Mesendoderm (in vitro differentiated cells): ENCODE results near the gene AKR7A2.
"Not testable (repeated sequence)": the region's sequence is repeated elsewhere in the genome, so short reads cannot be mapped to it uniquely, and the experiment has no call there.

Experiments used
- DNase-seq: peaks from one replicate; pipeline ENCODE4 v3.0.0; 2013
- H2AK5ac ChIP-seq: 2 replicates; pipeline ENCODE4 v1.6.1; 2013; ENCODE audit warnings: low read length, inconsistent platforms
- H2BK120ac ChIP-seq: 2 replicates; pipeline ENCODE4 v1.6.1; 2013; ENCODE audit warnings: low read depth, mild to moderate bottlenecking, low read length, moderate library complexity, mixed read lengths
- H2BK15ac ChIP-seq: replicated peaks from 2 replicates; pipeline ENCODE4 v1.6.1; 2013; ENCODE audit warnings: low read depth, mild to moderate bottlenecking, moderate library complexity
- H2BK5ac ChIP-seq: 2 replicates; pipeline ENCODE4 v1.6.1; 2013; ENCODE audit warnings: low read length, inconsistent platforms
- H3K18ac ChIP-seq: 2 replicates; pipeline ENCODE4 v1.6.1; 2013; ENCODE audit warnings: mild to moderate bottlenecking, low read length, mixed read lengths
- H3K23ac ChIP-seq: one replicate; pipeline ENCODE4 v1.6.1; 2013; ENCODE audit warnings: low read length
- H3K27ac ChIP-seq: 2 replicates; pipeline ENCODE4 v1.5.1; 2013; ENCODE audit warnings: low read depth, mild to moderate bottlenecking, inconsistent platforms, low read length, moderate library complexity
- H3K27me3 ChIP-seq: 2 replicates; pipeline ENCODE4 v1.6.1; 2013; ENCODE audit warnings: low read length, control low read depth, mild to moderate bottlenecking, inconsistent platforms; ENCODE audit not compliant: insufficient read depth, poor library complexity
- H3K36me3 ChIP-seq: 2 replicates; pipeline ENCODE4 v1.6.1; 2013; ENCODE audit warnings: low read length, inconsistent platforms; ENCODE audit not compliant: control insufficient read depth, insufficient read depth
- H3K4ac ChIP-seq: one replicate; pipeline ENCODE4 v1.6.1; 2013; ENCODE audit warnings: low read depth, mild to moderate bottlenecking, low read length, moderate library complexity
- H3K4me1 ChIP-seq: 2 replicates; pipeline ENCODE4 v1.6.1; 2013; ENCODE audit warnings: low read depth, low read length, inconsistent platforms; ENCODE audit not compliant: control insufficient read depth
- H3K4me2 ChIP-seq: 2 replicates; pipeline ENCODE4 v1.6.1; 2013; ENCODE audit warnings: low read length
- H3K4me3 ChIP-seq: 2 replicates; pipeline ENCODE4 v1.5.1; 2013; ENCODE audit warnings: mild to moderate bottlenecking, low read length
- H3K56ac ChIP-seq: one replicate; pipeline ENCODE4 v1.6.1; 2013; ENCODE audit warnings: low read length
- H3K79me1 ChIP-seq: 2 replicates; pipeline ENCODE4 v1.6.1; 2013; ENCODE audit warnings: low read length, inconsistent platforms
- H3K79me2 ChIP-seq: 2 replicates; pipeline ENCODE4 v1.6.1; 2013; ENCODE audit warnings: mild to moderate bottlenecking, low read length; ENCODE audit not compliant: control insufficient read depth, insufficient read depth
- H3K9ac ChIP-seq: 2 replicates; pipeline ENCODE4 v1.6.1; 2013; ENCODE audit warnings: low read length, inconsistent platforms
- H4K5ac ChIP-seq: one replicate; pipeline ENCODE4 v1.6.1; 2013; ENCODE audit warnings: low read length
- H4K8ac ChIP-seq: one replicate; pipeline ENCODE4 v1.6.1; 2013; ENCODE audit warnings: low read depth, mild to moderate bottlenecking, control low read depth, low read length, moderate library complexity
- WGBS: extraction: QIAGEN DNeasy Blood & Tissue Kit; methylation state at CpG from one replicate; pipeline ENCODE4 v1.1.7; 2013; ENCODE audit warnings: low lambda C conversion rate, missing lambda C conversion rate; ENCODE audit not compliant: insufficient coverage; ENCODE audit errors: extremely low coverage; 5-methylcytosine and 5-hydroxymethylcytosine counted together

AKR7A2 gene

GRCh38 chr1:19288324-19289241, 23.4 kb downstream of the AKR7A2 start, which contains the start of gene AKR7A3:
TSS of gene AKR7A3 (minus strand) at chr1:19288770. CDS start at chr1:19288709, 61 bp downstream.
- not testable (repeated sequence) for H2BK120ac ChIP-seq, H4K5ac ChIP-seq, H2BK15ac ChIP-seq, H3K18ac ChIP-seq, H3K36me3 ChIP-seq, H3K79me2 ChIP-seq, H3K4me3 ChIP-seq, H3K27ac ChIP-seq, H3K4ac ChIP-seq, H3K56ac ChIP-seq, H2AK5ac ChIP-seq, H4K8ac ChIP-seq, H3K23ac ChIP-seq, H3K4me1 ChIP-seq, H2BK5ac ChIP-seq, H3K79me1 ChIP-seq, H3K27me3 ChIP-seq
- no CpG with 5 or more reads among the region's 82 CpGs for WGBS
- peak within 1 kb of the TSS; percentile 59 for H3K4me2 ChIP-seq
- peak within 1 kb of the TSS; percentile 0 for H3K9ac ChIP-seq
- peak; percentile 41 for DNase-seq

GRCh38 chr1:19287436-19288185, 24.3 kb downstream of the AKR7A2 start:
- no peak overlapping the region for H3K4me3 ChIP-seq
- H3K9ac ChIP-seq = no peak overlapping the region
- DNase-seq = no peak
- no peak overlapping the region for H3K4ac ChIP-seq
- no peaks in the 10 kb centered on the region for H3K79me2 ChIP-seq
- no peaks in the 10 kb centered on the region for H3K36me3 ChIP-seq
- H2BK120ac ChIP-seq = no peak overlapping the region
- H2BK5ac ChIP-seq = no peak overlapping the region
- no peak overlapping the region for H3K23ac ChIP-seq
- H3K4me2 ChIP-seq = no peak overlapping the region
- H3K79me1 ChIP-seq = no peaks in the 10 kb centered on the region
- H2BK15ac ChIP-seq = no peak overlapping the region
- no CpG with 5 or more reads among the region's 13 CpGs for WGBS
- H2AK5ac ChIP-seq = no peak overlapping the region
- H4K8ac ChIP-seq = no peak overlapping the region
- no peak overlapping the region for H3K18ac ChIP-seq
- H3K56ac ChIP-seq = no peak overlapping the region
- H3K4me1 ChIP-seq = no peaks in the 10 kb centered on the region
- H3K27ac ChIP-seq = no peak overlapping the region
- H3K27me3 ChIP-seq = peaks cover 5% of the 10 kb centered on the region
- H4K5ac ChIP-seq = no peak overlapping the region

DNA sequence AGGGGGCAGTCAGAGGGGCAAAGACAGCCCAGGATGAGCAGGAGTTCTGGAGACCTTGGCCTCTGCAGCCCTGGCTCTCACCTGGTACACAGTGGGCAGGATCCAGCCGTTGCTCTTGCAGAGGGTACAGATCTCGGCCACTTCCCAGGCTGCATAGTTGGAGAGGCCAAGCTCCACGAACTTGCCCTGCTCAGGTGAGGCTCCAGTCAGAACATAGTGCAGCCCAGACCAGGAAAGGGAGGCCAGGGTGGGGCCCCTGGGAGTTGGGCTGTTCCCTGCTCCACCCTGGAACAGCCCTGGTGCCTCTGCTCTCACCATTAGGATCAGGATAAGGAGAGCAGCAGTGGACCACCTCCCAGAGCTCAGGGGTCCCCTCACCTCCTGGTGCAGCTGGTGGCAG, 26.1 kb downstream of the AKR7A2 start:
- not testable (repeated sequence) for H3K56ac ChIP-seq, DNase-seq, H3K9ac ChIP-seq, H3K23ac ChIP-seq, H3K79me1 ChIP-seq, H3K4me3 ChIP-seq, H3K4me2 ChIP-seq, H4K8ac ChIP-seq, H2BK5ac ChIP-seq, H3K4ac ChIP-seq, H2BK15ac ChIP-seq, H3K18ac ChIP-seq, H3K79me2 ChIP-seq, H3K27me3 ChIP-seq, H3K36me3 ChIP-seq, H3K4me1 ChIP-seq, H3K27ac ChIP-seq, H2AK5ac ChIP-seq, H2BK120ac ChIP-seq, H4K5ac ChIP-seq
- WGBS = no CpG with 5 or more reads among the region's 3 CpGs

DNA sequence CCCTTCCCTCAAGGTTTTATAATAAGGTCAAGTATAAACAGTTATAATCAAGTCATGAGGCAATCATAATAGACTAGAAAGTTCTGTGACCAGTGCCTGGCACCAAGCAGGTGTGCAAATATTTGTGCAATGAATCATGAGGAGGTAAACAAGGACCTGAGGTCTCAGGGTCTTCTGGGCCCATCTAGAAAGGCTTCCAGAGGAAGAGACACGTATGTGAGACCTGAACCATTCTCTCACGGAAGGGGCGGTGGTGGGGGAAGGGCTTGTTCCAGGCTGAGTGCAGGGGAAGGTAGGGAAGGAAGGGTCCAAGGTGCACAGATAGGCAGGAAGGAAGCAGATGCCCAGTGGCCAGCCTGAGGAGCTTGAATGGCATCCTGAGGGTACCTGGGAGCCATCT, 26.6 kb downstream of the AKR7A2 start:
- no CpG with 5 or more reads among the region's 3 CpGs for WGBS
- not testable (repeated sequence) for H3K27me3 ChIP-seq, H3K27ac ChIP-seq, H2BK15ac ChIP-seq, H3K4ac ChIP-seq, DNase-seq, H3K56ac ChIP-seq, H2AK5ac ChIP-seq, H3K79me1 ChIP-seq, H3K4me3 ChIP-seq, H4K5ac ChIP-seq, H3K9ac ChIP-seq, H3K4me2 ChIP-seq, H2BK120ac ChIP-seq, H4K8ac ChIP-seq, H3K18ac ChIP-seq, H3K4me1 ChIP-seq, H3K79me2 ChIP-seq, H3K23ac ChIP-seq, H3K36me3 ChIP-seq, H2BK5ac ChIP-seq

- Histone ChIP-seq H3K23ac (no peak overlapping the region), H3K79me2 (no peaks in the 10 kb centered on the region), H4K5ac (no peak overlapping the region)
Measured at GRCh38 chr1:19284881-19285280, 27.1 kb downstream of the AKR7A2 start.

More at GRCh38 chr1:19284881-19285280, 27.1 kb downstream of the AKR7A2 start:
- Histone ChIP-seq H3K4me3 (no peak overlapping the region), H3K4ac (no peak overlapping the region), H3K36me3 (no peaks in the 10 kb centered on the region), H3K27ac (no peak overlapping the region), H3K79me1 (no peaks in the 10 kb centered on the region), H4K8ac (no peak overlapping the region), H3K4me2 (no peak overlapping the region), H3K9ac (no peak overlapping the region), H3K56ac (no peak overlapping the region), H3K18ac (no peak overlapping the region), H3K27me3 (peaks cover 5% of the 10 kb centered on the region), H3K4me1 (no peaks in the 10 kb centered on the region), H2BK120ac (no peak overlapping the region), H2BK5ac (no peak overlapping the region), H2BK15ac (no peak overlapping the region), H2AK5ac (no peak overlapping the region)
- DNase-seq = no peak
- no CpG with 5 or more reads among the region's 8 CpGs for WGBS
